ENCODE data around the gene PTTG1.

PTTG1 gene

GRCh38 chr5:160450164-160450932 is 28.7 kb downstream of the PTTG1 start:
- no peak for DNase-seq
- intact Hi-C loops (cut with DNase I): no loop called here

GRCh38 chr5:160451281-160451680 is 29.6 kb downstream of the PTTG1 start:
- DNase-seq: no peak
- intact Hi-C loops (cut with DNase I): no loop called here

GRCh38 chr5:160452036-160452435 is 30.4 kb downstream of the PTTG1 start:
- intact Hi-C loops (cut with DNase I): no loop called here

GRCh38 chr5:160452795-160453194 is 31.1 kb downstream of the PTTG1 start:
- intact Hi-C loops (cut with DNase I): no loop called here
- DNase-seq: peak in 1 of 10 donors; percentile 73

More at GRCh38 chr5:160452036-160452435, 30.4 kb downstream of the PTTG1 start:
- no peak for DNase-seq

GRCh38 chr5:160453751-160454150 is 32.1 kb downstream of the PTTG1 start:
- intact Hi-C loops (cut with DNase I): no loop called here
- no peak for DNase-seq

- intact Hi-C loops (cut with DNase I): no loop called here
- DNase-seq: no peak
Observed at GRCh38 chr5:160455600-160455999, 33.9 kb downstream of the PTTG1 start.

GRCh38 chr5:160456480-160457177 is 35.0 kb downstream of the PTTG1 start:
- intact Hi-C loops (cut with DNase I): no loop called here

GRCh38 chr5:160457252-160457651 is 35.6 kb downstream of the PTTG1 start:
- intact Hi-C loops (cut with DNase I): no loop called here
- no peak for DNase-seq

More at GRCh38 chr5:160456480-160457177, 35.0 kb downstream of the PTTG1 start:
- no peak for DNase-seq

- intact Hi-C loops (cut with DNase I): no loop called here
- no peak for DNase-seq
Observed at GRCh38 chr5:160458806-160459800, 37.4 kb downstream of the PTTG1 start.

GRCh38 chr5:160460377-160461049 is 38.9 kb downstream of the PTTG1 start:
- intact Hi-C loops (cut with DNase I): no loop called here
- DNase-seq: no peak

- intact Hi-C loops (cut with DNase I): no loop called here
- DNase-seq: no peak
Observed at GRCh38 chr5:160461378-160461777, 39.7 kb downstream of the PTTG1 start.

- no peak for DNase-seq
- intact Hi-C loops (cut with DNase I): no loop called here
Observed at GRCh38 chr5:160462167-160462566, 40.5 kb downstream of the PTTG1 start.

GRCh38 chr5:160463227-160463626 is 41.6 kb downstream of the PTTG1 start:
- intact Hi-C loops (cut with DNase I): no loop called here
- no peak for DNase-seq

GRCh38 chr5:160463740-160464465 is 42.2 kb downstream of the PTTG1 start:
- no peak for DNase-seq
- intact Hi-C loops (cut with DNase I): no loop called here

- intact Hi-C loops (cut with DNase I): no loop called here
- no peak for DNase-seq
Observed at GRCh38 chr5:160464466-160464797, 42.8 kb downstream of the PTTG1 start.

GRCh38 chr5:160466116-160466515 is 44.5 kb downstream of the PTTG1 start:
- no peak for DNase-seq
- intact Hi-C loops (cut with DNase I): no loop called here

- DNase-seq: no peak
- intact Hi-C loops (cut with DNase I): no loop called here
Observed at GRCh38 chr5:160466889-160467554, 45.4 kb downstream of the PTTG1 start.

- intact Hi-C loops (cut with DNase I): no loop called here
- peak in 8 of 10 donors; percentile 6 to 87 (median 28) for DNase-seq
Observed at GRCh38 chr5:160467555-160468362, 46.1 kb downstream of the PTTG1 start.
